Peyer's patch (tissue), 4 donors: ENCODE results near the gene MAPK4. TPM values are rescaled to one million over a fixed set of nuclear protein-coding genes. Genes with fewer than 3 reads are reported as not detected.

ENCODE experiments used
- DNase-seq, 3 donors: peaks; one replicate each; pipeline ENCODE4 v3.0.0-alpha.2; 2017 to 2019
- H3K27ac ChIP-seq, 4 donors: fragments of 200-600 bp; sonication (generic); one replicate each; pipeline ENCODE4 v1.5.1; 2016 to 2019
- H3K27me3 ChIP-seq, 2 donors: fragments of 200-600 bp; sonication (generic); one replicate each; pipeline ENCODE4 v1.5.1; 2019
- H3K36me3 ChIP-seq, 3 donors: fragments of 200-600 bp; sonication (generic); one replicate each; pipeline ENCODE4 v1.5.1; 2016 to 2019
- H3K4me1 ChIP-seq, 4 donors: fragments of 200-600 bp; sonication (generic); one replicate each; pipeline ENCODE4 v1.5.1; 2016 to 2019
- H3K4me3 ChIP-seq, 4 donors: fragments of 200-600 bp; sonication (generic); 1 replicate in 3 of 4; 2 replicates in 1 of 4; pipeline ENCODE4 v1.5.1; 2016 to 2019; ENCODE audit warnings: mild to moderate bottlenecking in 1 of 4
- H3K9me3 ChIP-seq, 4 donors: fragments of 200-600 bp; sonication (generic); one replicate each; pipeline ENCODE4 v1.5.1; 2016 to 2019; ENCODE audit warnings: mild to moderate bottlenecking in 1 of 4
- POLR2A ChIP-seq, 2 donors: fragments of 450-650 bp; IDR thresholded peaks; one replicate each; pipeline ENCODE4 v1.5.1; 2017; ENCODE audit warnings: antibody characterized with exemption in 2 of 2, mild to moderate bottlenecking in 2 of 2, moderate library complexity in 2 of 2
- total RNA-seq, 4 donors: library from RNA; depleted of rRNA; stranded (reverse); fragments of >200 nt; gene quantifications; one replicate each; pipeline ENCODE4 v1.1.0, GENCODE V29; 2016
- TF ChIP-seq, protein P1 (sequence below), 6 experiments: fragments of 450-650 bp in 4 of 6; fragments of 200-600 bp in 2 of 6; sonication (generic) in 1 of 6; IDR thresholded peaks; one replicate each; pipeline ENCODE4 v1.5.1; 2017 to 2019; ENCODE audit warnings: antibody characterized with exemption in 6 of 6, mild to moderate bottlenecking in 3 of 6, moderate library complexity in 1 of 6

Gene MAPK4
- total RNA-seq, 4 donors from 2014 or later, result 0.54 to 2.0 (median 0.83) TPM; not detected in 1

DNA sequence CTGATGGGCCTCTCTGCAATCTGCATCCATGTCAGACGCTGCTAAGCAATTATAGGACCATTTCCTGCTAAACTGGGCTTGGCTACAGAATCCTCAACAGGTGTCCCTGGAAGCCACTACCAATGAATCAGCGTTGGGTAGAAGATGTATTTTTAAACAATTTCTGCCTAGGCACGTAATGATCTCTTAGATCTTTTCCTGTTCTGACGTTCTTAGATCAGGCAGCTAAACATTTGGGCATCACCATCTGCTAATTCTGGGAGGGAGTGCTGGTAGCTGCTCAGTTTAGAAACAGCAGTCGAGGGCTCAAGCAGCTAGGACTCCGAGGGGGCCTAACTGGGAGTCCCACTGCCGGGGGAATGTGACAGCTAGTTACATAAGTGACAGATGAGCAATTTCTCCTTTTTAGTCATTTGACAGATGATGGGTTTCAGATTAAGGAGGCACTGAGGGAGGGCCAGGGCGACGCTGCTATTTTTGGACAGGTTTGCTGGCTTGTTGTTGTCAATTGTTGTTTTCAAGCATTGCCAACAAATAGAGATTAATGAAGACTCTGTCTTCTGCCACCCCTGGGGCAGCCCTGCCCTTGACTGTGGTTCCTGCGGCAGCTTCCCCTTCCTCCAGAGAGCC is 167.2 kb downstream of the MAPK4 start:
- Histone ChIP-seq H3K27me3 (no peaks in the 10 kb centered on the region), H3K36me3 (no peaks in the 10 kb centered on the region), H3K4me3 (no peak overlapping the region), H3K9me3 (no peaks in the 10 kb centered on the region), H3K4me1 (no peaks in the 10 kb centered on the region), H3K27ac (no peak overlapping the region)
- no peak for DNase-seq
- TF ChIP-seq POLR2A (IDR thresholded peaks at IDR 0.05), result no peak
- TF ChIP-seq, protein P1, sequence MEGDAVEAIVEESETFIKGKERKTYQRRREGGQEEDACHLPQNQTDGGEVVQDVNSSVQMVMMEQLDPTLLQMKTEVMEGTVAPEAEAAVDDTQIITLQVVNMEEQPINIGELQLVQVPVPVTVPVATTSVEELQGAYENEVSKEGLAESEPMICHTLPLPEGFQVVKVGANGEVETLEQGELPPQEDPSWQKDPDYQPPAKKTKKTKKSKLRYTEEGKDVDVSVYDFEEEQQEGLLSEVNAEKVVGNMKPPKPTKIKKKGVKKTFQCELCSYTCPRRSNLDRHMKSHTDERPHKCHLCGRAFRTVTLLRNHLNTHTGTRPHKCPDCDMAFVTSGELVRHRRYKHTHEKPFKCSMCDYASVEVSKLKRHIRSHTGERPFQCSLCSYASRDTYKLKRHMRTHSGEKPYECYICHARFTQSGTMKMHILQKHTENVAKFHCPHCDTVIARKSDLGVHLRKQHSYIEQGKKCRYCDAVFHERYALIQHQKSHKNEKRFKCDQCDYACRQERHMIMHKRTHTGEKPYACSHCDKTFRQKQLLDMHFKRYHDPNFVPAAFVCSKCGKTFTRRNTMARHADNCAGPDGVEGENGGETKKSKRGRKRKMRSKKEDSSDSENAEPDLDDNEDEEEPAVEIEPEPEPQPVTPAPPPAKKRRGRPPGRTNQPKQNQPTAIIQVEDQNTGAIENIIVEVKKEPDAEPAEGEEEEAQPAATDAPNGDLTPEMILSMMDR (IDR thresholded peaks at IDR 0.05), result no peak

DNA sequence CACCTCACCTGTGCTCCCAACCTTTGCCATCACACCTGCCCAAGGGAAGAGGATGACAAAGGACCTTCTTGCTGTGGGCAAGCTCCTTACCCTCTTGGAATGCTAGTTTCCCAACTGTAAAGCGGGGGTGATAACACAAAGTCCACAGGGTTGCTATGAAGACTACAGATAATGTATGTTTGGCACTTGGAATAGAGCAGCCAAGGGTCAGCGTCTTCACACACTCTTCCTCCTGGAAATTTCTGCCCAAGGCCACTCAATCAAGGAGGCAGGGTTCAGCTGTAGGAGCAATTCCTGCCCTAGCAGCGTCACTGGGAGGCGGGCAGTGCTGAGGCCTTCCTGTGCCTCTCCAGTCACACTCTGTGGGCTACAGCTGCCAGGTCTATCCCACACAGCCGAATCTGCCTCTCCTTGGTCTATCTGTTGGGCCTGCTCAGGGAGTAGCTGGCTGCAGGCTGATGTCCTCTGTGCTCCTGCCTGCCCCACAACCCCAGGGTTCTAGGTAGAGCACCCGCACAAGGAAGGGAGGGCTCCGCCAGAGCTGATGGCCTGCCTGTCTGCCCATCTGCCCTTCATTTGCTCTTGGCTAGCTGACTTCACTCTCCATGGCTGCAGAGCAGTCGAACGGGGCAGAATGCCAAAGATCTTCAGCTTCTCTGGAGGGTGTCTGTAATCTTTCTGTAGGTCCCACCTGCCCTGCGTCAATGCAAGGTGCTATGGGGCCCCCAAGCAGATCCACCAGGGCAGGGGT is 168.0 kb downstream of the MAPK4 start:
- Histone ChIP-seq H3K36me3 (no peaks in the 10 kb centered on the region), H3K9me3 (no peaks in the 10 kb centered on the region), H3K4me1 (no peaks in the 10 kb centered on the region), H3K4me3 (no peak overlapping the region), H3K27ac (no peak overlapping the region), H3K27me3 (no peaks in the 10 kb centered on the region)
- TF ChIP-seq POLR2A (IDR thresholded peaks at IDR 0.05), result no peak
- TF ChIP-seq, protein P1 (IDR thresholded peaks at IDR 0.05), result no peak
- no peak for DNase-seq

DNA sequence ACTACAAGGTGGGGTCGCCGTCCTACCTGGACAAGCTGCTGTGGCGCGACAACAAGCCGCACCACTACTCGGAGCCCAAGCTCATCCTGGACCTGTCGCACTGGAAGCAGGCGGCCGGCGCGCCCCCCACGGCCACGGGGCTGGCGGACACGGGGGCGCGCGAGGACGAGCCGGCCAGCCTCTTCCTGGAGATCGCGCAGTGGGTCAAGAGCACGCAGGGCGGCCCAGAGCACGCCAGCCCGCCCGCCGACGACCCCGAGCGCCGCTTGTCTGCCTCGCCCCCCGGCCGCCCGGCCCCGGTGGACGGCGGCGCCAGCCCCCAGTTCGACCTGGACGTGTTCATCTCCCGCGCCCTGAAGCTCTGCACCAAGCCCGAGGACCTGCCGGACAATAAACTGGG is 169.5 kb downstream of the MAPK4 start:
- Histone ChIP-seq H3K4me3 (no peak overlapping the region), H3K27ac (no peak overlapping the region), H3K9me3 (no peaks in the 10 kb centered on the region), H3K4me1 (no peaks in the 10 kb centered on the region), H3K36me3 (no peaks in the 10 kb centered on the region), H3K27me3 (no peaks in the 10 kb centered on the region)
- no peak for TF ChIP-seq POLR2A (IDR thresholded peaks at IDR 0.05)
- TF ChIP-seq, protein P1 (IDR thresholded peaks at IDR 0.05), result no peak
- DNase-seq, result no peak

DNA sequence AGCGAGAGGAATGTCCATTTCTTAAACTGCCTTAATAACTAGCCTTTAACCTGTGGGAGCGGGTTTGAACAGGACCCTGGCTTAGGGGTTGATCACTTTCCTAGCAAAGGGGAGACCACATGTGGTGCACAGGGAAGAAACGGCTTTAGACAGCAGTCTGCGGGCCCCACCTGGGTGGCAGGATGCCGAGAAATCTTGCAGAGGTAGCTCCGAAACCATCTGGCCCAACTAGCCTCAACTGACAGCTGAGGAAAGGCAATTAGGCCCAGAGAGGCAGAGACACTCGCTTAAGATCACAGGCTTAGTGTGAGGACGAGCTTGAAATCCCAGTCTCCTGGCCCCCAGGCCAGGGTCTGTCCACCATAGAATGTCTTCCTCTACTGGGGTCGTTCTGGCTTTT is 170.1 kb downstream of the MAPK4 start:
- DNase-seq, result no peak
- H3K36me3 ChIP-seq, result no peaks in the 10 kb centered on the region
- TF ChIP-seq, protein P1 (IDR thresholded peaks at IDR 0.05), result no peak
- no peak for TF ChIP-seq POLR2A (IDR thresholded peaks at IDR 0.05)
- H3K4me3 ChIP-seq, result no peak overlapping the region
- H3K9me3 ChIP-seq, result no peaks in the 10 kb centered on the region
- H3K27me3 ChIP-seq, result no peaks in the 10 kb centered on the region
- H3K27ac ChIP-seq, result no peak overlapping the region
- H3K4me1 ChIP-seq, result no peaks in the 10 kb centered on the region

DNA sequence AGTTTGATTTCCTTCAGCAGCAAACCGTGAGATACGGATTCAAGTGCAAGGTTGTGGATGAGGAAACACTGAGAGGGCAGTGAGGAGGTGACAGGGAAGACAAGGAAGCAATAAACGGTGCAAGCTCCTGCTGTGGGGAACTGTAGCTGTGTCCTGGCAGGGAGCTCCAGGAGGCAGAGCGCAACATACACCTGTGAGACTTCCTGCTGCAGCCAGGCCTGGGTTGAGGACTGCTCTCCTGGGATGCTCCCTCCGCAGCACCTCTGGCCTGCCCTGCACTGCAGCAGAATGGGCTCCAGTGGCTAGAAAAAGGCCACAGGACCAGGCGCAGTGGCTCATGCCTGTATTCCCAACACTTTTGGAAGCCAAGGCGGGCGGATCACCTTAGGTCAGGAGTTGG is 174.5 kb downstream of the MAPK4 start:
- no peak for DNase-seq
- Histone ChIP-seq H3K4me3 (no peak overlapping the region), H3K27ac (no peak overlapping the region), H3K9me3 (no peaks in the 10 kb centered on the region), H3K36me3 (no peaks in the 10 kb centered on the region), H3K4me1 (no peaks in the 10 kb centered on the region), H3K27me3 (no peaks in the 10 kb centered on the region)
- TF ChIP-seq, protein P1 (IDR thresholded peaks at IDR 0.05), result no peak
- no peak for TF ChIP-seq POLR2A (IDR thresholded peaks at IDR 0.05)
